Activated CD4-positive, alpha-beta T cell treated with anti-CD3 and anti-CD28 coated beads, Interleukin-2, amount 50 U/mL, for 16 hours (primary cell): ENCODE results near the gene TOM1L2.
"Not testable (repeated sequence)": the region's sequence is repeated elsewhere in the genome, so short reads cannot be mapped to it uniquely, and the experiment has no call there.

Source experiments
- DNase-seq: peaks from one replicate; pipeline ENCODE4 v3.0.0-alpha.2; 2020

TOM1L2 gene

DNA sequence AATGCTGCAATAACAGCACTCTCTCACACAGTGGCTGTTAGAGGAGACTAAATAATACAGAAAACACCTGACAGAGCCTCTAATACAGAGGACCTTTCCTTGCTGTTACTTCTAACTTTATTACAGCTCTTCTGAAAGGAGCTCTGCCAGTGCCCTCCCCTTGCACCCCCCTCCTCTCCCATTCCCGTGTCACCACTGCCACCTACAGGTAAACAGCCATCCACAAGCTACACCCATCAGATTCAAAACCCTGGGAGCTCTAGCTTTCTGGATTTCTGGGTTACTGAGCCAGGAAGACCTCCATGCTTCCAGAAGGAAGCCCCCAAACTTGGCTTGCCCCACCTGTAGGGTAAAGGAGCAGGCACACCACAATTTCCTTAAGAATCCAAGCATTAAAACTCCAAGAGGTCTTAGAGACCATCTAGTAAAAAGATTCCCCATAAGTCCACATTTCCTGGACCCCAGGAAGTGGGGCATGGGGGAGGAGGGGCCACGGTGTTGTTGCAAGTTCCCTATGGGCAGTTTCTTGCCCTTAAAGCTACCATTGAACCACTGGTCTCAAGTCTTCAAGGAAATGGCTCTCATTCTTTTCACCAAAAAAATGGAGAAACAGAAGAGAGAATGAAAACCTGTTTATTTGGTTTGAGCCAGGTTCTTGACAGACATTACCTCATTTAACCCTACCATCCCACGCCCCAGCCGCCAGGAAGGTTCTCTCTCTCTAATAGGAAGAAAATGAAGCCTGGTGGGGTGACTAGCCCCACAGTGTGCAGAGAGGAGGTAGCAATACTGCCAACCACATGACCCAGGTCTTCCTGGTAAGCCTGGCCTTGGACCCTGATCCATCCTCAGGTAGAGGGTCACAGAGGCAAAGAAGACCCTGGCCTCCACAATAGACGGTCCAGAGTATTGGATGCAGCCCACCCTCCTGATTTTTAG lies 52.8 kb downstream of the TOM1L2 start:
- peak; percentile 69 for DNase-seq

DNA sequence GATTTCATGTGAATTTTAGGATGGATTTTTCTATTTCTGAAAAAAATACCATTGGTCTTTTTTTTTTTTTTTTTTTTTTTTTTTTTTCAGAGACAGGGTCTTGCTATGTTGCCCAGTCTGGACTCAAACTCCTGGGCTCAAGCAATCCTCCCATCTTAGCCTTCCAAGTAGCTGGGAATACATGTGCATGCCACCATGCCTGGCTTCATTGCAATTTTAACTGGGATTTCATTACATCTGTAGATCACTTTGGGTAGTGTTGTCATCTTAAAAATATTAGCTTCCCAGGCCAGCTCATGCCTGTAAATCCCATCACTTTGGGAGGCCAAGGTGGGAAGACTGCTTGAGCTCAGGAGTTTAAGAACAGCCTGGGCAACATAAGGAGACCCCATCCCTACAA lies 54.8 kb downstream of the TOM1L2 start:
- no peak for DNase-seq

DNA sequence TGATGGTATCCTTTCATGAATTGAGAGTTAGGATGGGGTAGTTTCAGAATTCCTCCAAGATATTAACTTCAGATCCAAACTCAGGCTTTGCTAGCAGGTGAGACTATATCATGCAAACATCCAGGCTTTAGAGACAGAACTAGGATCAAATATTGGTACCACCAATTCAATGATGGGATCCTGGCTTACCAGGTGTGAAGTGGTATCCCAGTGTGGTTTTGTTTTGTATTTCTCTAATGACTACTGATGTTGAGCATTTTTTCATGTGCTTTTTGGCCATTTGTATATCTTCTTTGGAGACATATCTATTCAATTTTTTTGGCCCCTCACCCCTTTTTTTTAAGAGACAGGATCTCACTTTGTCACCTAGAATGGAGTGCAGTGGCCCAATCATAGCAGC lies 57.0 kb downstream of the TOM1L2 start:
- DNase-seq = no peak

DNA sequence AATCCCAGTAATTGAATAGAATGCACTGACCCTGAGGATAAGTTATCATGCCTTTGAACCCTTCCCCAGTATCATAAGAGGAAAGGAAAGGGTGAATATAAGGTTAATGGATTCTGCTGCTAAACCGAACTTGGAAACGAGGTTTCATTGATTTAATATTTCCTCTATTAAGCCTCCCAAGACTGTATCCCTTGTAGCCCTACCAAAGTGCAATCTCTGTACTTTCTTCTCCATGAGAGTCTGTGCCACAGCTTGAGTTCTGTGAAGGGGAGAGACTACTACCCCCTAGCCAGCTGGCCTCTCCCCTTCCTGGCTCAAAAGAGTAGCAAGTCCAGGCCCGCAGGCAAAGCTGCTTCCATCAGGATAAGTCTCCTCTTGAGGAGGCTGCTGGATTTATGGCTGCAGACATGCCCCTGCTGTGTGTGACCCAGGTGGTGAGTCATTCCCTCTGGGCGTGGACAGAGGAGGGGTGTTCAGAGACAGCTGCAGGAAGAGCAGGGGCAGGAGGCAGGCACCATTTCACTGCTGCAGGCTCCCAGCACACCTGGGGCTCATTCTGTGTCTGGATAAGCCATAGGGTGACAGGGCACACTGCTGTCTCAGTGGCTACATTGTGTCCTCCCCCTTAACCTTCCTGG lies 58.4 kb downstream of the TOM1L2 start:
- DNase-seq = peak; percentile 37

DNA sequence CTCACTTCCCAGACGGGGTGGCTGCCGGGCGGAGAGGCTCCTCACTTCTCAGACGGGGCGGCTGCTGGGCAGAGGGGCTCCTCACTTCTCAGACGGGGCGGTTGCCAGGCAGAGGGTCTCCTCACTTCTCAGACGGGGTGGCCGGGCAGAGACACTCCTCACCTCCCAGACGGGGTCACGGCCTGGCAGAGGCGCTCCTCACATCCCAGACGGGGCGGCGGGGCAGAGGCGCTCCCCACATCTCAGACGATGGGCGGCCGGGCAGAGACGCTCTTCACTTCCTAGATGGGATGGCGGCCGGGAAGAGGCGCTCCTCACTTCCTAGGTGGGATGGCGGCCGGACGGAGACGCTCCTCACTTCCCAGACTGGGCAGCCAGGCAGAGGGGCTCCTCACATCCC lies 59.9 kb downstream of the TOM1L2 start:
- not testable (repeated sequence) for DNase-seq

- DNase-seq = no peak
Measured at GRCh38 chr17:17911001-17911613, 61.1 kb downstream of the TOM1L2 start.

DNA sequence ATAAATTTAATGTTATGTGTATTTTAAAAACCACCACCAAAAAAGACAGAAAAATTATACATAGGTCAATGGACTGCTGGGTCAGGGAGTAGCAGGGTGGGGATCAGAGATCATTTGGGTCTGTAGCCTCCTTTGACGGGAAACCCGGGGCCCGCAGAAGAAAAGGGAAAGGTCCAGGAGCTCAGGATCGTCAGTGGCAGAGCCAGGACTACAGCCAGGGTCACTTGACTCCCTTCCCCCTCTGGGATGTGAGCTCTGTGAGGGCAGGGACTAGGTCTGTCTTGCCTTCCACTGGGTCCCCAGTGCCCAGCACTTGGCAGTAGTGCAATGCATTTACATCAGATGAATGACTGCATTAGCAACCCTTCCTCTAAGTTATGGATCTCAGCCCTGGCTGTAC lies 62.1 kb downstream of the TOM1L2 start:
- no peak for DNase-seq

GRCh38 chr17:17909078-17909477 lies 63.1 kb downstream of the TOM1L2 start:
- no peak for DNase-seq

DNA sequence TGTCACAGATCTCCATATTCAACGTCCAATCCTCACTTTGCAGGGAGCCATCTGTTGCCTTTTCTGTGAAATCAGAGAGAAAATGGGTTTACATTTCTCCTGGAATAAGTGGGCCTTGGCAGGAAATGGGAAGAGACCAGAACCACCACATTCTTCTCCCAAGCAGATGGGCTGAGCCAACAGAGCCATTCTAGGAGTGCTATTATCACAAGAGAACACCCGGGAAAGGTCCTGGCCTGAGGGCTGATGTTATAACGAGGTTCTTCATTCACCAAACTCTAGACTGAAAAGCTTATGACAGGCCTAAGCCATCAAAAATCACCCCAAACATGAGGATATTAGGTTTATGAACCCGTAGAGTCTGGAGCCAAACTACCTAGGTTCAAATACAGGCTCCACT lies 64.7 kb downstream of the TOM1L2 start:
- no peak for DNase-seq

- no peak for DNase-seq
Measured at GRCh38 chr17:17906418-17907215, 65.6 kb downstream of the TOM1L2 start.

DNA sequence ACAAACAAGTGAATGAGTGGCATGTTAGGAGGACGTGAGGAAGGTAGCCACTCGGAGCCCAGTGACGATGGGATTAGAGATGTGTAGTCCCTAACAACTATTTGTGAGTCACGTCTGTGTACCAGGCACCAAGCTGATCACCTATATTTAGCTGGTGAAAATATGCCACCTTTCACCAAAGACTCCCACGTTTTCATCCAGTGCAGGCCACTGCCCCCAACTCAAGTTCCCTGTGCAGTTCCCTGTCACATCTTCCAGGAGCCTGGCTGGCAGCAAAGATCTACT lies 67.2 kb downstream of the TOM1L2 start:
- no peak for DNase-seq

DNA sequence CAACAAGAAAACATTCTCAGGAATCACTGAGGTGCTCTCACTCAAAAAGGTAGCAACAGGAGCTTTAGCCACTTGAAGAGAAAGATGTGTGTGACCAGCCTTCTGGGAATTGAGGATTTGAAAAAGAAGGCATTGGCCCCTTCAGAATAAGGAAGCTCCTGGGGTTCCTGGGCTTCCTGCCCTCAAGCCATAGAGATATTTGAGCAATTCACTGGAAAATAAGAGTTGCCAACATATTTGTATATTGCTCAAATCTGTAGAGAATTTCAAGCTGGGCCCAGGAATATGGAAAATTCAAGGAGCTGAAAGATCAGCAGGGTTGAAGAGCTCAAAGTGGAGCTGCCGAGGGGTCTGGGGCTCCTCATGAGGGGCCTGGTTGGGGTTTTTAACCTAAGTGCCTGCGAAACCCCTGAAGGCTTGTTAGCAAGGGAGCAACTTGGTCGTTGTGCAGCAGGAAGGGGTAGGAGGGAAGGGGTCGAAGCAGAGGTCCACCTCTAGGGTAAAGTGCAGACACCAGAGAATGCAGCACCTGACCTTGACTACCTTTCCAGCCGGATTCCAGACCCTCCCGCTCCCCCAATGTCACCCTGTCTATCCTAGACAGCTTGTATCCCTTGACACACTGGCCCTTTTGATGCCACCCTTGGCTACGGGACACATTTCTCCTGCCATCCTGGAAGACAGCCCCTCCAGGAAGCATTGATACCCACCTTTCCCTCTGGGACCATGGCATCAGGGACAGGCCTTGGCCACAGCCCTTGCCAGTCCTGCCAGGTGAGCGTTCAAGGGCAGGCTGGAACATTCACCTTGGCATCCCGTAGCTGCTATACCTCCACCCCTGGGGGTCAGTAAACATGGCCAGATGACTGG lies 67.8 kb downstream of the TOM1L2 start:
- no peak for DNase-seq

DNA sequence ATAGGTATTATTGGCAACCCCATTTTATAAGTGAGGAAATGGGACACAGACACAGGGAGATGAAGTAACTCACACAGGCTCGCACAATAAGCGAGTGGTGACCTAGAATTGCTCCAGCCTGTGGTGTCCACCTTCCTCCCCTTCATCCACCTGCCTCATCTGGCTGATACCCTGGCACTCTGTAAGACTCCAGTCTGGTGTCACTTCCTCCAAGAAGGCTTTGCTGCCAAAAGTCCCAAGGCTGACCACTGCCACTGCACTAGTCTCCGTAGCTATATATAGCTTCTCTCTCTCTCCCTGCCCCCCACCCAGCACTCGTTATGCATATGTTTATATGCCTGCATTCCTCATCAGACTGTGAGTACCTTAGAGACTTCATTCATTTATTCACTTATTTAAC lies 69.3 kb downstream of the TOM1L2 start:
- no peak for DNase-seq

DNA sequence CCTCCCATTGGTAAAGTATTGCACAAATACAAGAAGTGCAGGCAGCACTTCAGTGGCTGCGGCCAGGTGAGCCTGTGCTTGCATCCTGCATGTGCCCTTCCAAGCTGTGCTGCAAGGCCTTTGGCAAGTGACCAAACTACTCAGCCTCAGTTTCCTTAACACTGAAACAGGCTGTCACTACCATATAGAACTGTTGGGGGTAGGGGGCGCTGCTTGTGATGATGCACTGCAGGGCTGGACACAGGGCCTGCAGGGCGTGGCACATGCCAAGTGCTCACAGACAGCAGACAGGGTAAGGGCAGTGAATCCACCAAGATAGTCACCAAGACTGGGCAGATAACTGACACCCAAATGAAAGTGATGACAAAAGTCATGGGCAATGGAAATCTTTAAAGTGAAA lies 69.8 kb downstream of the TOM1L2 start:
- DNase-seq = no peak

- no peak for DNase-seq
Measured at GRCh38 chr17:17900615-17901520, 71.3 kb downstream of the TOM1L2 start.

DNA sequence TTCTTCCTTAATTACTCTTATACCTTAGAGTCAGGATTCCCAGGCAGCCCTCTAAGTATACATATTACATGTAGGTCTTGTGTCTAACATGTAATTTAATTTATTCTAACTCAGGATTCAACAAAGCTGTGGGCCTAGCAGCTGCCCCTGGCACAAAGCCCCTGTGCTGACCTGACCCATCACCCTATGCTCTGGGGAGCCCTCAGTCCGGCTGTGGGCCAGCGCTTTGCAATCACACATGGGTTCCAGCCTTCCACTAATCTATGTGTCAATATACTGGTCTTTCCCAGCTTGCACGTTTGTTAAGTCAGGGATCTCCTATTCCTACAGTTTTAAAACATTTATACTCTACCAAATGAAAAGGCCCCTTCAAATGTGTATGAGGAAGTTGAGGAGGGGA lies 72.7 kb downstream of the TOM1L2 start:
- no peak for DNase-seq

DNA sequence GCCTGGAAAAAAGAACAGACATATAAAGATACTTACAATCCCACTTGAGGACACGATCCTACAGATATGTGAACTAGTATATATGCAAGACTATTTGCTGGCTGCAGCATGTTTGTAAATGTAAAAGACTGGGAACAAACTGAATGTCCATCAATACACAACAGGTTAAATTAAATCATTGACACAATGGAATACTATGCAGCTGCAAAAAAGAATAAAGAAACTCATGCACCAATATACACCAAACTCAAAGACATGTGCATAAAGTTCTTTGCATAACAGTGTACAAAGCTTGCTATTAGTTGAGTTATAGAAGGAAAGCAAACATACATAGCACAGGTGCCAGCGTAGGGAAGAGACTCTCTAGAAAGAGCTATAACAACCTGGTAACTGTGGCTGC lies 73.5 kb downstream of the TOM1L2 start:
- DNase-seq = no peak

- DNase-seq = no peak
Measured at GRCh38 chr17:17897442-17897841, 74.8 kb downstream of the TOM1L2 start.

DNA sequence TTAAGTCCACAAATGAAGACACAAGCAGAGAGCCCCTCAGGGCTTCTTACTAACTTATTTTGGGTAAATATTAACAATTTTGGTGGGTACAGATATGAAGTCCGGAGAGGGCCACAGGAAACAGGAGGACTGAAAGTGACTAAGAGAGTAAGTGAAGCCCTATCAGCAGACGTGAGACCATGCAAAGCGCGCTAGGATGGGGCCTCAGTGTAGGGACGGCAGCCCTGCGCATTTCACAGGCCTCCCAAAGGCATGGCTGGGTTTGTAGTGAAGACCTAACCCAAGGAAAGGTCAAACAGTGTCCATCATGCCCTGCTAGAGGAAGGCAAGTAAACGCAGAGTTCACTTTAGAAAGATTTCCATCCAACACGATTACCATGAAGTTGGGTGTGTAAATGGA lies 75.5 kb downstream of the TOM1L2 start:
- DNase-seq = no peak

GRCh38 chr17:17893801-17894644 lies 78.2 kb downstream of the TOM1L2 start:
- DNase-seq = no peak
